GM12878 (cell line): ENCODE measurements around the gene PRKCI. TPM values are rescaled to one million over a fixed set of nuclear protein-coding genes. Genes with fewer than 3 reads are reported as not detected.

ENCODE experiments used
- ATAC-seq: fragments of 200-7000 bp; cut with Tn5 transposase; 3 replicates; pipeline ENCODE4 v1.9.1; 2020; ENCODE audit warnings: mild to moderate bottlenecking, moderate library complexity
- BruUV-seq: library from RNA; stranded (reverse); fragments of 400-500 nt; replicated peaks from 2 replicates; lab custom pipeline; 2021; lab: Mats Ljungman, UMichigan
- CTCF ChIA-PET: fragments of 300-600 bp; sonication (Branson Sonifier 250); formaldehyde crosslinking; extraction: SDS; loops from one replicate; lab custom pipeline; 2021; ENCODE audit warnings: inconsistent platforms; lab: Yijun Ruan, JAX
- POLR2A ChIA-PET: fragments of 350-600 bp; formaldehyde crosslinking; extraction: SDS; loops from one replicate; lab custom pipeline; 2021; ENCODE audit warnings: inconsistent platforms; lab: Charles Lee
- RAD21 ChIA-PET: fragments of 300-600 bp; sonication (Branson Sonifier 250); formaldehyde crosslinking; loops from one replicate; lab custom pipeline; 2023; ENCODE audit warnings: antibody characterized with exemption; ENCODE audit not compliant: unreplicated experiment; lab: Charles Lee
- SMC1A ChIA-PET: fragments of 300-600 bp; sonication (Branson Sonifier 250); formaldehyde crosslinking; loops from one replicate; lab custom pipeline; 2023; ENCODE audit not compliant: unreplicated experiment, uncharacterized antibody; lab: Charles Lee
- DNase-seq: peaks from one replicate; pipeline ENCODE4 v3.0.0-alpha.2; 2011; ENCODE audit warnings: low read depth, low spot score
- FAIRE-seq: peaks from 3 replicates; lab custom pipeline; 2011; peaks lifted over from hg19 to GRCh38; lab: Jason Lieb, UNC
- H2AFZ ChIP-seq: 2 replicates; pipeline ENCODE4 v1.6.0; 2011; ENCODE audit warnings: low read depth, low read length, control low read depth; ENCODE audit not compliant: control insufficient read depth
- H3K27ac ChIP-seq: 2 replicates; pipeline ENCODE4 v1.5.1; 2011; ENCODE audit warnings: control low read depth; ENCODE audit not compliant: control insufficient read depth, insufficient read depth
- H3K27me3 ChIP-seq, 2 experiments: replicated peaks in 1 of 2; 2 replicates each; pipeline versions ENCODE4 v1.6.0 to v1.6.1; 2011; ENCODE audit warnings: low read length in 1 of 2; ENCODE audit not compliant: control insufficient read depth in 2 of 2, insufficient read depth in 2 of 2
- H3K36me3 ChIP-seq, 2 experiments: 2 replicates each; pipeline ENCODE4 v1.5.1; 2011; ENCODE audit warnings: low read length in 1 of 2; ENCODE audit not compliant: control insufficient read depth in 2 of 2, insufficient read depth in 2 of 2
- H3K4me1 ChIP-seq: 2 replicates; pipeline ENCODE4 v1.6.1; 2011; ENCODE audit warnings: mild to moderate bottlenecking, low read length, moderate library complexity, mixed read lengths; ENCODE audit not compliant: control insufficient read depth, insufficient read depth
- H3K4me2 ChIP-seq: 2 replicates; pipeline ENCODE4 v1.6.0; 2011; ENCODE audit warnings: control low read depth; ENCODE audit not compliant: control insufficient read depth, insufficient read depth
- H3K4me3 ChIP-seq: fragments of 200-600 bp; sonication (generic); 2 replicates; pipeline ENCODE4 v1.5.1; 2016
- H3K79me2 ChIP-seq: 2 replicates; pipeline ENCODE4 v1.6.0; 2011; ENCODE audit warnings: low read length; ENCODE audit not compliant: control insufficient read depth, insufficient read depth
- H3K9ac ChIP-seq: 2 replicates; pipeline ENCODE4 v1.8.0; 2011; ENCODE audit warnings: low read length, control low read depth, mixed read lengths; ENCODE audit not compliant: control insufficient read depth, insufficient read depth
- H3K9me3 ChIP-seq: replicated peaks from 3 replicates; pipeline ENCODE4 v1.5.1; 2011; ENCODE audit warnings: mild to moderate bottlenecking, low read length; ENCODE audit not compliant: control insufficient read depth, insufficient read depth
- H4K20me1 ChIP-seq: 2 replicates; pipeline ENCODE4 v1.6.0; 2011; ENCODE audit not compliant: control insufficient read depth, insufficient read depth
- BRCA1 ChIP-seq: IDR thresholded peaks from 2 replicates; pipeline ENCODE4 v1.6.1; 2011; ENCODE audit warnings: low read depth, low read length, improper control_type of control experiment
- CBX3 ChIP-seq: fragments of 200-600 bp; sonication (generic); IDR thresholded peaks from 2 replicates; pipeline ENCODE4 v1.6.1; 2016; ENCODE audit warnings: low read depth, borderline replicate concordance
- CHD1 ChIP-seq: IDR thresholded peaks from 2 replicates; pipeline ENCODE4 v1.6.1; 2012; ENCODE audit warnings: low read depth, low read length, improper control_type of control experiment
- EED ChIP-seq: sonication (generic); IDR thresholded peaks from 2 replicates; pipeline ENCODE4 v1.6.1; 2016; ENCODE audit warnings: antibody characterized with exemption, low read depth
- EGR1 ChIP-seq, 2 experiments: IDR thresholded peaks; 1 replicate in 1 of 2; 2 replicates in 1 of 2; pipeline ENCODE4 v1.6.1; 2011 to 2012; ENCODE audit warnings: low read depth in 2 of 2, low read length in 2 of 2, borderline replicate concordance in 1 of 2, mild to moderate bottlenecking in 1 of 2, moderate library complexity in 1 of 2
- MEF2B ChIP-seq: fragments of 450-650 bp; IDR thresholded peaks from 2 replicates; pipeline ENCODE4 v1.6.1; 2018; ENCODE audit warnings: mild to moderate bottlenecking, moderate library complexity; ENCODE audit not compliant: partially characterized antibody, poor library complexity, severe bottlenecking
- MTA3 ChIP-seq: IDR thresholded peaks from 2 replicates; pipeline ENCODE4 v1.6.1; 2012; ENCODE audit warnings: low read length, inconsistent platforms, borderline replicate concordance
- MXI1 ChIP-seq: fragments of 150-350 bp; IDR thresholded peaks from 2 replicates; pipeline ENCODE4 v1.6.1; 2011; ENCODE audit warnings: low read depth, mild to moderate bottlenecking, inconsistent platforms, low read length, improper control_type of control experiment
- NFXL1 ChIP-seq: fragments of 450-650 bp; IDR thresholded peaks from 2 replicates; pipeline ENCODE4 v1.6.1; 2017; ENCODE audit warnings: antibody characterized with exemption, mild to moderate bottlenecking, borderline replicate concordance
- PBX3 ChIP-seq: IDR thresholded peaks from 2 replicates; pipeline ENCODE4 v1.6.1; 2011; ENCODE audit warnings: mild to moderate bottlenecking, low read depth, low read length, moderate library complexity; ENCODE audit not compliant: insufficient replicate concordance
- PML ChIP-seq: IDR thresholded peaks from 2 replicates; pipeline ENCODE4 v1.6.1; 2012; ENCODE audit warnings: low read length, inconsistent platforms
- RBBP5 ChIP-seq: fragments of 200-600 bp; sonication (generic); conservative IDR thresholded peaks from 2 replicates; pipeline ENCODE4 v1.6.1; 2016
- SREBF1 ChIP-seq: IDR thresholded peaks from 2 replicates; pipeline ENCODE4 v1.6.1; 2012; ENCODE audit warnings: mild to moderate bottlenecking, low read length
- STAT1 ChIP-seq: fragments of 450-650 bp; conservative IDR thresholded peaks from 2 replicates; pipeline ENCODE4 v1.6.1; 2014; ENCODE audit warnings: antibody characterized with exemption, mild to moderate bottlenecking
- TCF12 ChIP-seq: IDR thresholded peaks from 2 replicates; pipeline ENCODE4 v1.6.1; 2011; ENCODE audit warnings: low read depth, mild to moderate bottlenecking, low read length
- ZBTB33 ChIP-seq: fragments of 450-650 bp; IDR thresholded peaks from 2 replicates; pipeline ENCODE4 v1.6.1; 2017; ENCODE audit warnings: mild to moderate bottlenecking
- ZNF207 ChIP-seq: fragments of 450-650 bp; IDR thresholded peaks from 2 replicates; pipeline ENCODE4 v1.6.1; 2014; ENCODE audit warnings: antibody characterized with exemption, mild to moderate bottlenecking, borderline replicate concordance
- WGBS: methylation state at CpG from one replicate; pipeline ENCODE4 v1.1.6; 2016; ENCODE audit warnings: low lambda C conversion rate; ENCODE audit not compliant: insufficient replicate concordance, insufficient coverage; ENCODE audit errors: missing lambda C conversion rate; 5-methylcytosine and 5-hydroxymethylcytosine counted together
- in situ Hi-C: fragments of 300-500 bp; cut with MboI; formaldehyde crosslinking; loops from 9 replicates; pipeline ENCODE4 v1.14.3; 2018; ENCODE audit warnings: mixed read lengths
- intact Hi-C: fragments of 100-400 bp; cut with micrococcal nuclease; formaldehyde crosslinking; loops from one replicate; pipeline ENCODE4 v1.14.2; 2022; ENCODE audit not compliant: unreplicated experiment
- polyA plus RNA-seq, 11 experiments: library from polyadenylated mRNA; depleted of rRNA in 4 of 11; unstranded in 6 of 11; stranded (reverse) in 5 of 11; fragments of >200 nt; fragmentation: Nextera tagmentation in 4 of 11; fragmentation: Illumina TruSeq in 1 of 11; extraction: Ambion mirVana in 4 of 11; extraction: Trizol in 1 of 11; gene quantifications; 1 replicate in 1 of 11; 2 replicates in 10 of 11; pipeline versions ENCODE4 v1.2.1 to v1.2.3, GENCODE V29; 2011 to 2016; ENCODE audit warnings: inconsistent platforms in 2 of 11, missing spikeins in 2 of 11, low read depth in 1 of 11
- total RNA-seq, 4 experiments: library from RNA; depleted of rRNA in 3 of 4; stranded (reverse); fragments of >200 nt in 3 of 4; fragmentation: Illumina TruSeq in 1 of 4; extraction: Trizol in 1 of 4; gene quantifications; 2 replicates each; pipeline versions ENCODE4 v1.2.1 to v1.2.3, GENCODE V29; 2013 to 2021

PRKCI gene
- total and polyA plus RNA-seq, 10 of the 15 experiments (the other 5 are each of a cell fraction or from before 2014, with no cell fraction given): 3.5 to 15.4 (median 11.8) TPM

- no TSS peak for BruUV-seq
- Histone ChIP-seq H3K27me3 (0 out of 4 replicates have a peak, but pooled peaks cover 0 to 3% of the 10 kb centered on the region in 2 experiments), H3K9ac (no peak overlapping the region), H2AFZ (no peak overlapping the region), H3K9me3 (no peaks in the 10 kb centered on the region), H3K27ac (no peak overlapping the region), H3K4me3 (no peak overlapping the region), H3K4me2 (no peak overlapping the region), H3K4me1 (peaks cover 3% of the 10 kb centered on the region; the same call in 1 of the 2 replicates), H4K20me1 (no peaks in the 10 kb centered on the region), H3K36me3 (no peaks in the 10 kb centered on the region), H3K79me2 (no peaks in the 10 kb centered on the region)
- intact Hi-C loops (no loop called here), in situ Hi-C loops (no loop called here)
- no peak for DNase-seq
- no peak for ATAC-seq
- FAIRE-seq: no peak
- ChIA-PET SMC1A (no interaction called here), CTCF (interaction anchor here (1.0 kb wide), 1 partner anchor 14 kb away, joined by 3 read pairs; no protein-coding TSS in a partner anchor), POLR2A (no interaction called here), RAD21 (no interaction called here)
- TF ChIP-seq BRCA1: no peak
- no peak for TF ChIP-seq MTA3
- no peak for TF ChIP-seq NFXL1
- no peak for TF ChIP-seq MEF2B
- no peak for TF ChIP-seq ZNF207
- no peak for TF ChIP-seq SREBF1
These were observed 21.2 kb upstream of the PRKCI start for GRCh38 chr3:170200987-170201386.

GRCh38 chr3:170201527-170201926 lies 20.7 kb upstream of the PRKCI start:
- Histone ChIP-seq H3K4me1 (peaks cover 3% of the 10 kb centered on the region; the same call in 1 of the 2 replicates), H3K9ac (no peak overlapping the region), H3K4me2 (no peak overlapping the region), H3K79me2 (no peaks in the 10 kb centered on the region), H3K36me3 (no peaks in the 10 kb centered on the region), H3K4me3 (no peak overlapping the region), H3K27me3 (0 out of 4 replicates have a peak, but pooled peaks cover 0 to 3% of the 10 kb centered on the region in 2 experiments), H2AFZ (no peak overlapping the region), H4K20me1 (no peaks in the 10 kb centered on the region), H3K9me3 (no peaks in the 10 kb centered on the region), H3K27ac (no peak overlapping the region)
- intact Hi-C loops: no loop called here
- WGBS: 83% methylated on average over 5 of the region's 5 CpGs
- DNase-seq (no peak), FAIRE-seq (no peak), ATAC-seq (no peak)
- ChIA-PET POLR2A (interaction anchor here (0.6 kb wide), 2 partner anchors 13 to 154 kb away, joined by 3 read pairs; no protein-coding TSS in a partner anchor), SMC1A (no interaction called here), CTCF (interaction anchor here (0.6 to 1.0 kb wide), 2 partner anchors 14 to 665 kb away, joined by 3 read pairs; no protein-coding TSS in a partner anchor), RAD21 (no interaction called here)
- in situ Hi-C loops: no loop called here
- no TSS peak for BruUV-seq
- TF ChIP-seq PML: no peak
- TF ChIP-seq ZBTB33: no peak
- no peak for TF ChIP-seq CBX3
- no peak for TF ChIP-seq RBBP5
- TF ChIP-seq EGR1 (IDR thresholded peaks at IDR 0.05; ENCODE audit: borderline replicate concordance in 1 of 2, low read depth in 2 of 2, low read length in 2 of 2): no peak
- no peak for TF ChIP-seq EED
- no peak for TF ChIP-seq CHD1
- TF ChIP-seq MXI1: no peak
- TF ChIP-seq STAT1: no peak
- no peak for TF ChIP-seq TCF12
- TF ChIP-seq PBX3: no peak
